SU-DHL-6 (cell line): ENCODE results near the gene C12orf76.

Experiments
- CTCF ChIP-seq: fragments of 200-600 bp; sonication (generic); IDR thresholded peaks from one replicate; pipeline ENCODE4 v1.5.1; 2017; ENCODE audit warnings: antibody characterized with exemption, mild to moderate bottlenecking, low read length, moderate library complexity; ENCODE audit not compliant: insufficient read depth, poor library complexity, severe bottlenecking
- EZH2phosphoT487 ChIP-seq: fragments of 200-600 bp; sonication (generic), shearing (Covaris generic); conservative IDR thresholded peaks from 2 replicates; pipeline ENCODE4 v1.6.1; 2018; ENCODE audit warnings: mild to moderate bottlenecking, antibody characterized with exemption, low read length, moderate library complexity, mixed read lengths

GRCh38 chr12:110073049-110073831, 24.9 kb upstream of the C12orf76 start:
- TF ChIP-seq CTCF (no peak), EZH2phosphoT487 (no peak)
